HCT116 (cell line): ENCODE measurements around the gene HS3ST2. TPM values are rescaled to one million over a fixed set of nuclear protein-coding genes. Genes with fewer than 3 reads are reported as not detected.

ENCODE experiments used
- ATAC-seq: fragments of 200-7000 bp; cut with Tn5 transposase; 2 replicates; pipeline ENCODE4 v1.9.1; 2020; ENCODE audit warnings: mild to moderate bottlenecking, moderate library complexity
- BruUV-seq: library from RNA; stranded (reverse); fragments of 400-500 nt; replicated peaks from 2 replicates; lab custom pipeline; 2021; lab: Mats Ljungman, UMichigan
- CTCF ChIA-PET: fragments of 300-600 bp; sonication (Branson Sonifier 250); formaldehyde crosslinking; loops from one replicate; lab custom pipeline; 2021; ENCODE audit warnings: antibody characterized with exemption; lab: Charles Lee
- POLR2A ChIA-PET: fragments of 300-600, 350-600 bp; sonication (Branson Sonifier 250); formaldehyde crosslinking; loops from one replicate; lab custom pipeline; 2021; ENCODE audit warnings: antibody characterized with exemption; lab: Charles Lee
- RAD21 ChIA-PET, 2 experiments: fragments of 300-600 bp; sonication (Branson Sonifier 250); formaldehyde crosslinking; loops; one replicate each; lab custom pipeline; 2023; ENCODE audit warnings: low total read pairs in 2 of 2; ENCODE audit not compliant: uncharacterized antibody in 2 of 2, unreplicated experiment in 2 of 2, low non-redundant PET in 1 of 2; lab: Charles Lee
- DNase-seq: peaks from one replicate; pipeline ENCODE4 v3.0.0-alpha.2; 2010; ENCODE audit warnings: low read depth, low spot score
- H2AFZ ChIP-seq: fragments of 200-600 bp; shearing (Covaris generic), sonication (generic); 2 replicates; pipeline ENCODE4 v1.6.1; 2017; ENCODE audit warnings: low read depth, mixed run types, mixed read lengths, antibody characterized with exemption, low read length; ENCODE audit not compliant: poor library complexity, severe bottlenecking
- H3K27ac ChIP-seq: 2 replicates; pipeline ENCODE4 v1.5.1; 2012; ENCODE audit warnings: low read depth, low read length
- H3K27me3 ChIP-seq: fragments of 200-600 bp; sonication (generic); 2 replicates; pipeline ENCODE4 v1.6.1; 2016; ENCODE audit warnings: mixed run types, low read length, mixed read lengths; ENCODE audit not compliant: insufficient read depth
- H3K36me3 ChIP-seq, 2 experiments: fragments of 200-500 bp in 1 of 2; fragments of 200-600 bp in 1 of 2; sonication (Bioruptor generic) in 1 of 2; sonication (generic) in 1 of 2; 2 replicates each; pipeline versions ENCODE4 v1.5.1 to v1.6.1; 2014 to 2016; ENCODE audit warnings: low read length in 2 of 2, inconsistent platforms in 1 of 2, mixed read lengths in 1 of 2, mixed run types in 1 of 2; ENCODE audit not compliant: insufficient read depth in 2 of 2, control insufficient read depth in 1 of 2
- H3K4me1 ChIP-seq, 2 experiments: fragments of 200-600 bp in 1 of 2; sonication (generic) in 1 of 2; 2 replicates each; pipeline versions ENCODE4 v1.5.1 to v1.6.1; 2012 to 2017; ENCODE audit warnings: low read length in 2 of 2, inconsistent platforms in 1 of 2, mild to moderate bottlenecking in 1 of 2, mixed read lengths in 1 of 2, mixed run types in 1 of 2, moderate library complexity in 1 of 2; ENCODE audit not compliant: insufficient read depth in 2 of 2, control insufficient read depth in 1 of 2
- H3K4me2 ChIP-seq: fragments of 200-600 bp; sonication (generic); 2 replicates; pipeline ENCODE4 v1.6.1; 2017; ENCODE audit warnings: mixed run types, low read length, mixed read lengths
- H3K4me3 ChIP-seq, 2 experiments: fragments of 200-600 bp in 1 of 2; sonication (generic) in 1 of 2; replicated peaks in 1 of 2; 2 replicates each; pipeline ENCODE4 v1.5.1; 2011 to 2016; ENCODE audit warnings: low read length in 2 of 2, control low read depth in 1 of 2, low read depth in 1 of 2, mild to moderate bottlenecking in 1 of 2, mixed read lengths in 1 of 2, mixed run types in 1 of 2
- H3K79me2 ChIP-seq: fragments of 200-600 bp; sonication (generic); 2 replicates; pipeline ENCODE4 v1.6.1; 2017; ENCODE audit warnings: mild to moderate bottlenecking, mixed run types, low read length, moderate library complexity, mixed read lengths; ENCODE audit not compliant: insufficient read depth
- H3K9ac ChIP-seq: fragments of 200-600 bp; sonication (generic); 2 replicates; pipeline ENCODE4 v1.6.1; 2016; ENCODE audit warnings: low read length, mixed read lengths
- H3K9me2 ChIP-seq: fragments of 200-600 bp; sonication (generic), shearing (Covaris generic); 2 replicates; pipeline ENCODE4 v1.6.1; 2017; ENCODE audit warnings: mixed run types, mild to moderate bottlenecking, moderate library complexity; ENCODE audit not compliant: insufficient read depth
- H3K9me3 ChIP-seq, 2 experiments: fragments of 200-500 bp in 1 of 2; fragments of 200-600 bp in 1 of 2; sonication (Bioruptor generic) in 1 of 2; sonication (generic) in 1 of 2; 2 replicates each; pipeline ENCODE4 v1.6.1; 2014 to 2017; ENCODE audit warnings: low read length in 2 of 2, mixed read lengths in 2 of 2, inconsistent platforms in 1 of 2, low read depth in 1 of 2, mild to moderate bottlenecking in 1 of 2, mixed run types in 1 of 2, moderate library complexity in 1 of 2; ENCODE audit not compliant: control insufficient read depth in 1 of 2, insufficient read depth in 1 of 2
- H4K20me1 ChIP-seq: fragments of 200-600 bp; sonication (generic), shearing (Covaris generic); 2 replicates; pipeline ENCODE4 v1.6.1; 2017; ENCODE audit warnings: mixed run types, mild to moderate bottlenecking, moderate library complexity; ENCODE audit not compliant: insufficient read depth
- CBX3 ChIP-seq: IDR thresholded peaks from 2 replicates; pipeline ENCODE4 v1.6.1; 2012; ENCODE audit warnings: low read depth
- CEBPB ChIP-seq: IDR thresholded peaks from 2 replicates; pipeline ENCODE4 v1.6.1; 2012; ENCODE audit warnings: low read depth
- EZH2 ChIP-seq: fragments of 200-600 bp; sonication (generic); IDR thresholded peaks from 2 replicates; pipeline ENCODE4 v1.6.1; 2017; ENCODE audit warnings: antibody characterized with exemption, mixed run types
- EZH2phosphoT487 ChIP-seq: fragments of 200-600 bp; IDR thresholded peaks from 2 replicates; pipeline ENCODE4 v1.6.1; 2018; ENCODE audit warnings: antibody characterized with exemption, borderline replicate concordance
- FOSL1 ChIP-seq: IDR thresholded peaks from 2 replicates; pipeline ENCODE4 v1.6.1; 2012; ENCODE audit warnings: low read depth
- SIN3A ChIP-seq: IDR thresholded peaks from 2 replicates; pipeline ENCODE4 v1.6.1; 2012; ENCODE audit warnings: low read depth
- SP1 ChIP-seq: IDR thresholded peaks from 2 replicates; pipeline ENCODE4 v1.6.1; 2012; ENCODE audit warnings: low read depth
- YY1 ChIP-seq: IDR thresholded peaks from 2 replicates; pipeline ENCODE4 v1.6.1; 2011; ENCODE audit warnings: low read length, low read depth, moderate library complexity, mild to moderate bottlenecking; ENCODE audit not compliant: insufficient replicate concordance; ENCODE audit errors: extremely low read depth
- intact Hi-C: fragments of 100-400 bp; cut with micrococcal nuclease; formaldehyde crosslinking; loops from 2 replicates; pipeline ENCODE4 v1.10.0; 2022
- total RNA-seq: library from RNA; stranded (reverse); gene quantifications from one replicate; pipeline ENCODE4 v1.2.1, GENCODE V29; 2021; ENCODE audit not compliant: unreplicated experiment
- TF ChIP-seq, protein P1 (sequence below): IDR thresholded peaks from 2 replicates; pipeline ENCODE4 v1.6.1; 2012
- TF ChIP-seq, protein P2 (sequence below): IDR thresholded peaks from 2 replicates; pipeline ENCODE4 v1.6.1; 2012

The HS3ST2 gene
- total RNA-seq, 1 experiment from 2014 or later, result not detected

DNA sequence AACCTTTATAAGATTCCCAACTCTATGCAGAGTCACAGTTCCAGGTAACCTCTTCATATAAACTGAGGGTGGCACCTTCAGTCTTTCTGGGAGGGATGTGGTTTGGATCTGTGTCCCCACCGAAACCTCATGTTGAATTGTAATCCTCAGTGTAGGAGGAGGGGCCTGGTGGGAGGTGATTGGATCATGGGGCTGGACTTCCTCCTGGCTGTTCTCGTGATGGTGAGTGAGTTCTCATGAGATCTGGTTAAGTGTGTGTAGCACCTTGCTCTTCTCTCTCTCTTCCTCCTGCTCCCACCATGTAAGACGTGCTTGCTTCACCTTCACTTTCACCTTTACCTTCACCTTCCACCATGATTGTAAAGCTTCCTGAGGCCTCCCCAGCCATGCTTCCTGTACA lies 30.5 kb downstream of the HS3ST2 start:
- Histone ChIP-seq H3K36me3 (no peaks in the 10 kb centered on the region), H3K27ac (no peak overlapping the region), H4K20me1 (no peaks in the 10 kb centered on the region), H3K4me2 (no peak overlapping the region), H3K9me3 (no peaks in the 10 kb centered on the region), H3K79me2 (no peaks in the 10 kb centered on the region), H3K4me3 (no peak overlapping the region), H3K4me1 (no peaks in the 10 kb centered on the region), H3K27me3 (peaks cover 53% of the 10 kb centered on the region), H3K9me2 (no peaks in the 10 kb centered on the region), H2AFZ (no peak overlapping the region), H3K9ac (no peak overlapping the region)
- ChIA-PET POLR2A (interaction anchor here (0.6 kb wide), 1 partner anchor 1828 kb away, joined by 3 read pairs; no protein-coding TSS in a partner anchor), RAD21 (no interaction called here), CTCF (no interaction called here)
- no TSS peak for BruUV-seq
- ATAC-seq (no peak), DNase-seq (no peak)
- TF ChIP-seq EZH2phosphoT487 (no peak), SIN3A (no peak), CEBPB (no peak), YY1 (no peak), EZH2 (no peak), CBX3 (no peak), FOSL1 (no peak)
- intact Hi-C loops, result no loop called here

DNA sequence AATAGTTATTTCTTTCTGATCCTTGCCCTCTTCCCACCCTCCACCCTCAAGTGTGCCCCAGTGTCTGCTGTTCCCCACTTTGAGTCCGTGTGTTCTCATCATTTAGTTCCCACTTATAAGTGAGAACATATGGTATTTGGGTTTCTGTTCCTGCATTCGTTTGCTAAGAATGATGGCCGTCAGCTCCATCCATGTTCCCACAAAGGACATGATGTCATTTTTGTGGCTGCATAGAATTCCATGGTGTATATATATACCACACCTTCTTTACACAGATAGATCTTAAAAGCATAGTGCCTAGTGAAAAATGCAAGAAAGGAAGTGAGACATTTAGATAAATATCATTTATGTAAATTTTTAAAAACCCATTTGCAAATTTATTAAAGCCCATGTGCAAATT lies 33.1 kb downstream of the HS3ST2 start:
- H3K9me2 ChIP-seq, result no peaks in the 10 kb centered on the region
- no peaks in the 10 kb centered on the region for H4K20me1 ChIP-seq
- H3K4me2 ChIP-seq, result no peak overlapping the region
- RAD21 ChIA-PET, result no interaction called here
- H3K27me3 ChIP-seq, result peaks cover 61% of the 10 kb centered on the region
- CTCF ChIA-PET, result no interaction called here
- H3K9me3 ChIP-seq, result no peaks in the 10 kb centered on the region
- POLR2A ChIA-PET, result no interaction called here
- no peak overlapping the region for H3K4me3 ChIP-seq
- ATAC-seq (no peak), DNase-seq (no peak)
- no peaks in the 10 kb centered on the region for H3K4me1 ChIP-seq
- intact Hi-C loops, result no loop called here
- no peak overlapping the region for H3K27ac ChIP-seq
- no peak overlapping the region for H3K9ac ChIP-seq
- BruUV-seq, result no TSS peak
- H3K36me3 ChIP-seq, result no peaks in the 10 kb centered on the region
- H2AFZ ChIP-seq, result no peak overlapping the region
- TF ChIP-seq SP1 (no peak), CEBPB (no peak)
- TF ChIP-seq, protein P1, sequence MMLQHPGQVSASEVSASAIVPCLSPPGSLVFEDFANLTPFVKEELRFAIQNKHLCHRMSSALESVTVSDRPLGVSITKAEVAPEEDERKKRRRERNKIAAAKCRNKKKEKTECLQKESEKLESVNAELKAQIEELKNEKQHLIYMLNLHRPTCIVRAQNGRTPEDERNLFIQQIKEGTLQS, result no peak
- TF ChIP-seq, protein P2, sequence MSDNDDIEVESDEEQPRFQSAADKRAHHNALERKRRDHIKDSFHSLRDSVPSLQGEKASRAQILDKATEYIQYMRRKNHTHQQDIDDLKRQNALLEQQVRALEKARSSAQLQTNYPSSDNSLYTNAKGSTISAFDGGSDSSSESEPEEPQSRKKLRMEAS, result no peak
- H3K79me2 ChIP-seq, result no peaks in the 10 kb centered on the region
